NCI-H446 (cell line): Measurements from ENCODE around the gene SCUBE1.

Source experiments
- DNase-seq, 2 experiments: peaks; one replicate each; lab custom pipeline; 2025; lab: John Stamatoyannopoulos, UW

Gene SCUBE1

GRCh38 chr22:43198936-43199335 lies 144.2 kb downstream of the SCUBE1 start:
- no peak for DNase-seq

- no peak for DNase-seq
Observed at GRCh38 chr22:43198126-43198525, 145.0 kb downstream of the SCUBE1 start.

GRCh38 chr22:43197271-43197941 lies 145.8 kb downstream of the SCUBE1 start:
- DNase-seq = no peak

- DNase-seq = no peak
Observed at GRCh38 chr22:43191831-43192230, 151.3 kb downstream of the SCUBE1 start.

- no peak for DNase-seq
Observed at GRCh38 chr22:43188829-43189545, 154.2 kb downstream of the SCUBE1 start.

GRCh38 chr22:43187171-43188099 lies 155.7 kb downstream of the SCUBE1 start:
- peak; percentile 83 to 97 for DNase-seq

GRCh38 chr22:43186272-43187170 lies 156.7 kb downstream of the SCUBE1 start, which contains the start of gene TTLL12:
Gene TTLL12, minus strand, starts transcription at chr22:43187134. Its CDS starts 65 bp downstream, at chr22:43187069.
- DNase-seq = peak in 1 of 2 experiments; percentile 52

- DNase-seq = peak; percentile 10 to 74
Observed at GRCh38 chr22:43185860-43186261, 157.3 kb downstream of the SCUBE1 start.

GRCh38 chr22:43183496-43184277 lies 159.5 kb downstream of the SCUBE1 start:
- DNase-seq = no peak

- DNase-seq = no peak
Observed at GRCh38 chr22:43182726-43183125, 160.4 kb downstream of the SCUBE1 start.

- DNase-seq = no peak
Observed at GRCh38 chr22:43182118-43182517, 161.1 kb downstream of the SCUBE1 start.

- no peak for DNase-seq
Observed at GRCh38 chr22:43181321-43182076, 161.7 kb downstream of the SCUBE1 start.

- DNase-seq = no peak
Observed at GRCh38 chr22:43180670-43181069, 162.5 kb downstream of the SCUBE1 start.

- DNase-seq = no peak
Observed at GRCh38 chr22:43179911-43180195, 163.3 kb downstream of the SCUBE1 start.

- DNase-seq = no peak
Observed at GRCh38 chr22:43179146-43179910, 163.8 kb downstream of the SCUBE1 start.

- no peak for DNase-seq
Observed at GRCh38 chr22:43177479-43177878, 165.7 kb downstream of the SCUBE1 start.

- no peak for DNase-seq
Observed at GRCh38 chr22:43176090-43176489, 167.1 kb downstream of the SCUBE1 start.

GRCh38 chr22:43174941-43175531 lies 168.1 kb downstream of the SCUBE1 start:
- no peak for DNase-seq
